A204.1 (cell line): Measurements from ENCODE around the gene XXYLT1.
"Not testable (repeated sequence)": the region's sequence is repeated elsewhere in the genome, so short reads cannot be mapped to it uniquely, and the experiment has no call there.

Experiments used
- FAIRE-seq: peaks from 2 replicates; lab custom pipeline; 2012; peaks lifted over from hg19 to GRCh38; lab: Jason Lieb, UNC

Gene XXYLT1

GRCh38 chr3:195041871-195042742 lies 228.9 kb downstream of the XXYLT1 start:
- FAIRE-seq, result no peak

GRCh38 chr3:195040773-195041520 lies 230.0 kb downstream of the XXYLT1 start:
- FAIRE-seq, result no peak

DNA sequence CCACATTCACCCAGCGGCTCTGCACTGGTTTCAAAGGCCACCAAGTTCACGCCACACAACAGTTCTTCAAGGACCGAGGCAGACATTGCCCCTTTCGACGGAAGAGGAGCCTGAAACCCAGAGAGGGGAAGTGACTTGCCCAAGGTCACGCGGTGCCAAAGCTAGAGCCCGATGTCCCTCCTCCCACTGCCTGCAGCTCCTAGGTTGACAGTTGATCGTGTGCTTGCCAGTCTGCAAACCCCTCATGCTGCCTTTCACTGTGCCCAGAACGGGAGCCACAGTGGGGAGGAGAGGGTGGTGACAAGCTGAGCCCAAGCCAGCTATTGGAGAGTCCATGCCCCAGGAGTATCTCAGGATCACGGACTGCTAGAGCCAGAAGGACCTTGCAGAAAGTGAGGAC lies 230.9 kb downstream of the XXYLT1 start:
- no peak for FAIRE-seq

- FAIRE-seq, result no peak
These were observed 231.6 kb downstream of the XXYLT1 start for GRCh38 chr3:195039180-195039843.

DNA sequence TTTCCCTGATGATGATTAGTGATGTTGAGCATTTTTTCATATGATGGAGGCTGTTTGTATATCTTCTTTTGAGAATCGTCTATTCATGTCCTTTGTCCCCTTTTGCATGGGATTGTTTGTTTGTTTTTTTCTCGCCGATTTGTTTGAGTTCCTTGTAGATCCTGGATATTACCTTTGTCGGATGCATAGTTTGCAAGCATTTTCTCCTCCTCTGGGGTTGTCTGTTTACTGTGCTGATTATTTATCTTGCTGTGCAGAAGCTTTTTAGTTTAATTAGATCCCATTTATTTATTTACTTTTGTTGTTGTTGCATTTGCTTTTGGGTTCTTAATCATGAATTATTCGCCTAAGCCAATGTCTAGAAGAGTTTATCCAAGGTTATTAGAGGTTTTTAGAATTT lies 232.8 kb downstream of the XXYLT1 start:
- FAIRE-seq, result no peak

DNA sequence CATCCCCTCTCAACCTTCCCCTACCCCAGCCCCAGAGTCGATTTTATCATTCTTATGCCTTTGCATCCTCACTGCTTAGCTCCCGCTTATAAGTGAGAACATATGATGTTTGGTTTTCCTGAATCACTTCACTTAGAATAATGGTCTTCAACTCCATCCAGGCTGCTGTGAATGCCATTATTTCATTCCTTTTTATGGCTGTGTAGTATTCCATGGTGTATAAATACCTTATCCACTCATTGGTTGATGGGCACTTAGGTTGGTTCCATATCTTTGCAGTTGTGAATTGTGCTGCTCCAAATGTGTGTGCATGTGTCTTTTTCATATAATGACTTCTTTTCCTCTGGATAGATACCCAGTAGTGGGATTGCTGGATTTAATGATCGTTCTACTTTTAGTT lies 233.4 kb downstream of the XXYLT1 start:
- not testable (repeated sequence) for FAIRE-seq

- no peak for FAIRE-seq
These were observed 234.0 kb downstream of the XXYLT1 start for GRCh38 chr3:195036974-195037373.

- FAIRE-seq, result no peak
These were observed 234.4 kb downstream of the XXYLT1 start for GRCh38 chr3:195036574-195036973.

- FAIRE-seq, result no peak
These were observed 234.8 kb downstream of the XXYLT1 start for GRCh38 chr3:195036203-195036505.

GRCh38 chr3:195035345-195036202 lies 235.4 kb downstream of the XXYLT1 start:
- no peak for FAIRE-seq

GRCh38 chr3:195034541-195034940 lies 236.4 kb downstream of the XXYLT1 start:
- FAIRE-seq, result no peak

DNA sequence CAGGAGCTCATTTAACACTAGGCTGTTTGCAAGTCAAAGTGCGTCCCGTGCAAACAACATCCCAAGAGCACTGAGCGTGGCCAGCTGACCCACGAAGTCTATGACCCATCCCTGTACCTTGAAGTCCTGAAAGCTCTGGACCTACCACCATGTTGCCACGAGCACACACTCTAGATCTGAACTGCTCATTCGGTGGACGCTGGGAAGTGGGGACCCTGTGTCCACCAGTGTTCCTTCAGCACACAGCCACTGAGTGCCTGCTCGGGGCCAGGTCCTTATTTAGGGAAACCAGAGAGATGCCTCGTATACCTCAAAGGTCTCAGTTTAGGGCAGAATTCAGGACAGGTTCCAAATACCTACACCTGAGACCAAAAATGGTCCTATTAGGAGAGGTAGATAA lies 236.9 kb downstream of the XXYLT1 start:
- FAIRE-seq, result no peak

DNA sequence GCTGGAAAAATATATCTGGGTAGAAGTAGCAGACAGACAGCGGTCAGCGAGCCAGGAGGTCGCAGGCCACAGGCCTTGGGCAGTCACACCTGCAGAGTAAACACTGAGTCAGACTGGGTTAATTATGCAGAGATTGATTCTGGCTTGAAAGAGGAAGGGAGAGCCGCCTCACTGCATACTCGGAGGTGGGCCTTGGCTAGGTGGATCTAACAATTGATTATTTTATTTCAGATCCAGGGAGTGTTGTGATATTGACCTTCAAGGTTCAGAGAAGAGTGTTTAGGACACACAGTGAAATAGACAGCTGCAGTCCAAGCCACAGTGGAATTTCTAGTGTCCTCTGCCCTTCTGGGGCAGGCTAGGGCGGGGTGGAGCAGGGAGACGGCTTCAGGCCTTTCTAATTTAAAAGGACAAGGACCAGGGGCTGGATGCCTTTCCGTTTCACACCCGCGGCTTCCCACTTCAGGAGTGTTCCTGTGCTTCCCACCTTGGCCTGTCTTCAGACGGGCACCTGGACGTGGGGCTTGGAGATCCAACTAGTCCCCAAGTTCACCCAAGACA lies 237.3 kb downstream of the XXYLT1 start:
- no peak for FAIRE-seq

- FAIRE-seq, result no peak
These were observed 238.0 kb downstream of the XXYLT1 start for GRCh38 chr3:195032955-195033354.

- FAIRE-seq, result no peak
These were observed 238.7 kb downstream of the XXYLT1 start for GRCh38 chr3:195032106-195032759.

DNA sequence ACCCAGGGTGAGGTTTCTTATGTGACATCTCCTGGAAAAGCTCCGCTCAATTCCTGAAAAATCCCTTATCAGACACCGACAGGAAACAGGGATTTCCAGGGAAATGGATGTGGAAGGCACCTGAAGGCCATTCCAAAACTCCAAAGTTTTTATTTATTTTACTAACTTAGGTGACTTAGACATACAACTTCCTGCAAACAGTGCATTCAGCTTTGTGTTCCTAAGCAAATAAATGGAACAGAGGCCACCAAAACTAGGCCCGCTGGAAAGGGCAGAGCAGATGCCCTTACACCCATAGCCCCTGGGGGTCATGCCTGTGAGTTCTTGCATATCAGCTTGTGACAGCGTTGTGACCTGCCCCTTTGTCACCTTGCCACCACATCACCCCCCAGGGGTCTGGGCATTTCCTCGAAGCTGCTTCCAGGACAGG lies 239.4 kb downstream of the XXYLT1 start:
- FAIRE-seq, result no peak

GRCh38 chr3:195030791-195031321 lies 240.1 kb downstream of the XXYLT1 start:
- FAIRE-seq, result no peak

DNA sequence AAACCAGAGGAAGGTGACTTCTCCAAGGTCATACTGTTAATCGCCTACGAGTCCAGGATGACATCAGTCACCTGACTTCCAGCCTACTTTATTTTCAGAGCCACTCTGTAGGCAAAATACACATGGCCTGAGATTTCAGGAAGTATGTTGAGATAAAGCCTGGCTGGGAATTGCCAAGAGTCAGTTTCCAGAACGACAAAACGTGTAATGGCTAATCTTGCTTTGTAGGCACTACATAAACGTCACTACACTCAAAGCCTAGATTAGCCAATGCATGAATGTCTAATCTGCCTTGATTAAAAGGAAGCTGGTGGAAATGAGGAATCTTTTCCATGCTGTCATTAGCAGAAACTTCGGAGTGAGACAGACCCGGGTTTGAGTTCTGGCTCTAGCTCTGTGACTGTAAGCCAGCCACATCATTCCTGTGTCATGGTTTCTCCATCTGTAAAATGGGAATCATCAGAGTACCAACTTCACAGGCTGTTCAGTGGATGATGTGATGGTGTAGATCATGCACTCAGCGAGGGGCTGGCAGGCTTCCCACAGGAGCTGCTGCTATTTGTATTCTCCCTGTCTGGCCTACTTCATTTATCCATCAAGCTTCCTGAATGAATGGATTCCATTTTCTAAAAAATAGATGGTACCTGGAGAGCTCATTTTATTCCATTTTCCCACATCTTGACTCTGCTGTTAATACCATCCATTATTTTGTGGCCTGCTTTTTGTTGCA lies 241.9 kb downstream of the XXYLT1 start:
- FAIRE-seq, result no peak

GRCh38 chr3:195025884-195026200 lies 245.1 kb downstream of the XXYLT1 start:
- no peak for FAIRE-seq

- no peak for FAIRE-seq
These were observed 245.7 kb downstream of the XXYLT1 start for GRCh38 chr3:195025056-195025883.
